KOPT-K1 (cell line): ENCODE data around the gene P3H3.
"Not testable (repeated sequence)": the region's sequence is repeated elsewhere in the genome, so short reads cannot be mapped to it uniquely, and the experiment has no call there.

Experiments
- H3K27ac ChIP-seq: fragments of 200-600 bp; sonication (generic); 2 replicates; pipeline ENCODE4 v1.5.1; 2016; ENCODE audit warnings: antibody characterized with exemption, mild to moderate bottlenecking, low read depth, low read length; ENCODE audit not compliant: poor library complexity, severe bottlenecking
- H3K36me3 ChIP-seq: fragments of 200-600 bp; sonication (generic); 2 replicates; pipeline ENCODE4 v1.5.1; 2017; ENCODE audit warnings: antibody characterized with exemption, mild to moderate bottlenecking, low read length, moderate library complexity; ENCODE audit not compliant: insufficient read depth
- H3K9me3 ChIP-seq: fragments of 200-600 bp; sonication (generic); 2 replicates; pipeline ENCODE4 v1.5.1; 2017; ENCODE audit warnings: antibody characterized with exemption, low read length, mild to moderate bottlenecking; ENCODE audit not compliant: insufficient read depth, poor library complexity, severe bottlenecking

The P3H3 gene

GRCh38 chr12:6869049-6870021 is 41.1 kb downstream of the P3H3 start:
- Histone ChIP-seq H3K9me3 (no peaks in the 10 kb centered on the region), H3K36me3 (peaks cover 55% of the 10 kb centered on the region), H3K27ac (peak overlapping the region; percentile 95)

GRCh38 chr12:6870304-6870703 is 42.1 kb downstream of the P3H3 start:
- not testable (repeated sequence) for H3K9me3 ChIP-seq, H3K27ac ChIP-seq
- H3K36me3 ChIP-seq, result peaks cover 46% of the 10 kb centered on the region

GRCh38 chr12:6871052-6871957 is 43.1 kb downstream of the P3H3 start:
- Histone ChIP-seq H3K36me3 (peaks cover 46% of the 10 kb centered on the region), H3K27ac (peak overlapping the region; percentile 91)

GRCh38 chr12:6872073-6873048 is 44.2 kb downstream of the P3H3 start:
- Histone ChIP-seq H3K36me3 (peaks cover 52% of the 10 kb centered on the region), H3K27ac (peak overlapping the region; percentile 91), H3K9me3 (no peaks in the 10 kb centered on the region)

More at GRCh38 chr12:6871052-6871957, 43.1 kb downstream of the P3H3 start:
- no peaks in the 10 kb centered on the region for H3K9me3 ChIP-seq

GRCh38 chr12:6873094-6874014 is 45.1 kb downstream of the P3H3 start, which contains the start of gene SPSB2:
Gene SPSB2 (minus strand): TSS chr12:6873303. CDS start chr12:6872901, 402 bp downstream.
- Histone ChIP-seq H3K27ac (peak within 1 kb of the TSS; percentile 91), H3K36me3 (peaks cover 55% of the 10 kb centered on the region), H3K9me3 (no peaks in the 10 kb centered on the region)

- Histone ChIP-seq H3K36me3 (peaks cover 52% of the 10 kb centered on the region), H3K27ac (peak overlapping the region; percentile 91)
- not testable (repeated sequence) for H3K9me3 ChIP-seq
Observed at GRCh38 chr12:6874015-6874368, 45.8 kb downstream of the P3H3 start.

GRCh38 chr12:6879824-6880223 is 51.6 kb downstream of the P3H3 start:
- H3K27ac ChIP-seq, H3K9me3 ChIP-seq: not testable (repeated sequence)
- peaks cover 34% of the 10 kb centered on the region; the same call in 1 of the 2 replicates for H3K36me3 ChIP-seq

GRCh38 chr12:6883252-6883651 is 55.0 kb downstream of the P3H3 start:
- peaks cover 18% of the 10 kb centered on the region; the same call in 1 of the 2 replicates for H3K36me3 ChIP-seq
- H3K27ac ChIP-seq, result no peak overlapping the region

GRCh38 chr12:6883683-6884082 is 55.5 kb downstream of the P3H3 start:
- no peaks in the 10 kb centered on the region for H3K9me3 ChIP-seq
- H3K36me3 ChIP-seq, result peaks cover 18% of the 10 kb centered on the region; the same call in 1 of the 2 replicates
- H3K27ac ChIP-seq, result no peak overlapping the region

More at GRCh38 chr12:6883252-6883651, 55.0 kb downstream of the P3H3 start:
- no peaks in the 10 kb centered on the region for H3K9me3 ChIP-seq

- no peak overlapping the region for H3K27ac ChIP-seq
Observed at GRCh38 chr12:6884539-6884938, 56.3 kb downstream of the P3H3 start.

GRCh38 chr12:6886206-6886999 is 58.2 kb downstream of the P3H3 start:
- H3K27ac ChIP-seq, H3K9me3 ChIP-seq: not testable (repeated sequence)
- H3K36me3 ChIP-seq, result peaks cover 18% of the 10 kb centered on the region; the same call in 1 of the 2 replicates

More at GRCh38 chr12:6884539-6884938, 56.3 kb downstream of the P3H3 start:
- Histone ChIP-seq H3K9me3 (no peaks in the 10 kb centered on the region), H3K36me3 (peaks cover 18% of the 10 kb centered on the region; the same call in 1 of the 2 replicates)

GRCh38 chr12:6887460-6887859 is 59.3 kb downstream of the P3H3 start:
- Histone ChIP-seq H3K36me3 (peaks cover 18% of the 10 kb centered on the region; the same call in 1 of the 2 replicates), H3K27ac (no peak overlapping the region), H3K9me3 (no peaks in the 10 kb centered on the region)
